NCI-H2029 treated with DMSO at 0.1 percent for 48 hours (cell line): ENCODE measurements around the gene ATP8B1.

ENCODE experiments used
- DNase-seq: peaks from one replicate; lab custom pipeline; 2025; lab: John Stamatoyannopoulos, UW

The ATP8B1 gene

DNA sequence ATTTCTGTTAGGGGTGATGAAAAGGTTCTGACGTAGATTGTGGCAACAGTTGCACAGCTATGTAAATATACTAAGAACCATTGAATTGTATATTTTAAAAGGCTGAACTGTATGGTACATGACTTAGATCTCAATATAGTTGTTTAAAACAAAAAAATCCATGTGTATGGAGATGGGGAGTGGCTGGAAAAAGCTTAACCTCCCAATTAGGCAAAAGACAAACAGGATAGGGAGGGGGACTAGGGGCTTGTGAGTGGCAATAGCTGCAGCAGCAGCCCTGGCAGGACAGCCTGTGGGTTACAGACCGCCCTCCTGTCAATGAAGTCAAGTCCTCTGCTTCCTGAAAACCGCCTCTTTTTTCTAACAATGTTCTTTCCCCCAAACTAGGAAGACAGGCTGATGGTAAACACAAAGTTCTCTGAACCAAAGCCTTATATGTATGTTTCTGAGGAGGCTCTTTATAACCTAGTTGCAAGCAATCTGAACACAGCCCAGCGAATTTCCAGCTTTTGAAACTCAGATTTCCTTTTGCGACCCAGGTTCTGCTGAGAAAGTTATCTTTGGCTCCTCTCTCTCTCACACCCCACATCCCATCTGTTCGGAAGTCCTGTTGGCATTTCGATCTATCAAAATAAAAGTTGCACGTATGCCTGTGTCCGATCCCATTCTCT, 10.3 kb downstream of the ATP8B1 start:
- peak; percentile 71 for DNase-seq

DNA sequence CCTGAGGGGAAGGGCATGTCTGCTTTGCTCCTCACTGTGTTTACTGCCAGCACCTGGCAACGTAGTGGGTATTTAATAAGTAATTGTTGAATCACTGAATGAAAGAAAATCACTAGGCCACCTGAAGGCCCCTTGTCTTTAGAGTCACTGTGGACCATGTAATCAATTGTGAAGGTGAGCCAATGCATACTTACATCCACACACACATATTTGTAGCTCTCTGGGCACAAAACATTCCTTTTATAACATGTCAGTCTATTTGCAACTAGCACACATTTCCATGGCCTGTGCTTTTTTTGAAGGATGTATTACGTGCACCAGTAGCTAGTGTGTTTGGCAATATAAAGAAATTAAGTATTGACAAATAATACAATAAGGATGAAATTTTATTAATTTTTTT, 11.2 kb downstream of the ATP8B1 start:
- DNase-seq, result no peak

DNA sequence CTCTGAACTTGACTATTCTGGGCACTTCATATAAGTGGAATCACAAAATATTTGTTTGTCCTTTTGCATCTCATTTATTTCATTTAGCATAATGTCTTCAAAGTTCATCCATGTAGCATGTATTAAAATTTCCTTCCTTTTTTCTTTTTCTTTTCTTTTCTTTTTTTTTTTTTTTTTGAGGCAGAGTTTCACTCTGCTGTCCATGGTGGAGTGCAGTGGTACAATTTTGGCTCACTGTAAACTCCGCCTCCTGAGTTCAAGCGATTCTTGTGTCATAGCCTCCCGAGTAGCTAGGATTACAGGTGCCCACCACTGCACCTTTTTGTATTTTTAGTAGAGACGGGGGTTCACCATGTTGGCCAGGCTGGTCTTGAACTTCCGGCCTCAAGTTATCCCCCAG, 11.9 kb downstream of the ATP8B1 start:
- DNase-seq, result no peak

- DNase-seq, result no peak
These were observed 12.8 kb downstream of the ATP8B1 start for GRCh38 chr18:57790316-57790715.

GRCh38 chr18:57789759-57790158, 13.4 kb downstream of the ATP8B1 start:
- no peak for DNase-seq

DNA sequence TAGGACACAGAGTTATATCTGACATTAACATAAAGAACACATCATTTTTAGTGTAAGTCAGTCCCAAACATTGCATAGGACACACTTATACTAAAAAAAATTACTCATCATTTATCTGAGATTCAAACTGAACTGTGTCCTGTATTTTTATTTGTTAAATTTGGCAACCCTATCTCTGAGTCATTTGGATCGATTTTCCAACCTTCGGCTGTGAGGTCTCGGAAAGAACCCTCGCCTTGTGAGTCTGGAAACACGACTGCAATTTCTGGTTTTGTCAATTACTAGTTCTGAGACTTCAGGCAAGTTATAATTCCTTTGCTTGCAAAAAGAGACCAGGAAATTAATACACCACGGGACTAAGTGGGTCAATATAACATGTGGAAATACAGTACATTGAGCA, 14.0 kb downstream of the ATP8B1 start:
- DNase-seq, result no peak

- DNase-seq, result no peak
These were observed 15.9 kb downstream of the ATP8B1 start for GRCh38 chr18:57787068-57787685.

DNA sequence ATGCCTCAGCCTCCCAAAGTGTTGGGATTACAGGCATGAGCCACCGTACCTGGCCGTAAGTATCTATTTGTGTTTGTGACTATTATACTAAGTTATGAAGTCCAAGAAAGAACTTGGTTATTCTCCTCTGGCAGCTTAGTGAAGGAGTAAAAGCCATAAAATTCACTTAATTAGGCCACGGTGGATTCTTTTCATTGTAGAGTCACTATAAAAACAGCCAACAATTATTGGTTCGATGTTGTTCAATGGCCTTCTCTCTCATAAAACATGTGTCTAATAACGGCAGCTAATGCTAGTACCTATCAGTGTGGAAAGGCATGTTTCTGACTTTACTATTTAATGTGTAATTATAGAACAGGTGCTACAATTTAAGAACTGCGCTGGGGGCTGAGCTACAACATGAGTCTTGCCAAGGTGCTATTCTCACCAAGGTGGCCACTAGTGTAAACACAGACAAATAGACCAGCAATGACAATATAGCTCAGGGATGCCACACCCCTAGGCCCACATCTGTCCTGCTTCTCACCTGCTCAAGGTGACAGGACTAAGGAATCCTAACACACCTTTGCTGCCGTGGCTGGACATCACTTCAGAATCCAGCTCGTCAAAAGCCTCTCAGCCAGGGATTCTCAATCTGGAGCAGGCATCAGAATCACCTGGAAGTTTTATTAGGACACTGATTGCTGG, 17.2 kb downstream of the ATP8B1 start:
- peak; percentile 52 for DNase-seq

- no peak for DNase-seq
These were observed 18.4 kb downstream of the ATP8B1 start for GRCh38 chr18:57784801-57785114.

DNA sequence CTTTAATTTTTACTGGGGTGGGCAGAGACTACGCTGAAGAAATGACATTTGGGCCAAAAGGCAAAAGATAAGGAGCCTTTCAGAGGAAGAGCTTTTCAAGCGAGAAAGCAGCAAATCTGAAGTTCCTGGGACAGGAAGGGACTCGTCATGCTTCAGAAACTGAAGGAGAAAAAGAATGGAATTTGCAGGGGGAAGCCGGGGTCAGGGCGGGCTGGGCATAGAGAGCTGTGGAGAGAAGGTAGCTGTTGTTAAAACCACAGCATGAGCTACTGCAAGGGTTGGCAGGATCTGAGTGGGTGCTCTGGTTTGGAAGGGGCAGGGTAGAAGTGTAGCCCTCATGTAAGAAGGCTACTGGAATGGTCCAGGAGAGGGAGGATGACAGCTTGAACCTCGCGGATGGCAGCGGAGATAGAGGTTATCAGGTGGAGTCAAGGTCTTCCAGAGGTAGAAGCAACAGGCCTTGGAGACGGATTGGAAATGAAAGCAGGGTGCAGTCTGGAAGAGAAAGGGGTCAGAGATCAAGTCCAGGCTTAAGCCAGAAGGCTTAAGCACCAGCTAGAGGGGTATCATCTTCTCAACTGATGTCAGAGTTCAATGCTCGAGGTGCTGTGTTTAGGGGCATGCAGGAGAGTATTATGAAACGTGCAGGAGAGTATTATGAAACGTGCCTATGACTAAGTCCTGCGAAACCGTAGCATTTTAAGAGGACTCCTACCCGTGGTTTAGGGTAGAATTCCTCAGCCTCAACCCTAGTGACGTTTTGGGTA, 18.9 kb downstream of the ATP8B1 start:
- DNase-seq, result no peak

- no peak for DNase-seq
These were observed 21.1 kb downstream of the ATP8B1 start for GRCh38 chr18:57782049-57782448.

GRCh38 chr18:57780706-57781347, 22.3 kb downstream of the ATP8B1 start:
- DNase-seq, result no peak

DNA sequence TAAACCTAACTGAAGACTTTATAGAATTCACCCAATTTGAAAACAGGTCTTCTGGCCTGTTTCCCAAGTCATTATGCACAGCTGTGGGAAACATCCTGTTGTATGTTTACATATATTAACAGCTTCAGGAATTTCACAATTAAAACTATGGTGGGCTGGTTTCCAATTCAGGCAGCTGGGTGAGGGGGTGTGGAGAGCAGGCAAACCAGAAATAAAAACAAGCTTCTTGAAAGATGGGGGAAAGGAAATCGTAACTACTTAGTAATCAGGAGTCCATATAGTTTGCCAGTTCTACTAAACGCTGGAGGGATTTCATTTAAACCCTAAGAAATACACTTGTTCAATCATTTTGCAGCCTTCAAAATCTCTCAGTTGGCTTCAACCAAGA, 22.8 kb downstream of the ATP8B1 start:
- no peak for DNase-seq

DNA sequence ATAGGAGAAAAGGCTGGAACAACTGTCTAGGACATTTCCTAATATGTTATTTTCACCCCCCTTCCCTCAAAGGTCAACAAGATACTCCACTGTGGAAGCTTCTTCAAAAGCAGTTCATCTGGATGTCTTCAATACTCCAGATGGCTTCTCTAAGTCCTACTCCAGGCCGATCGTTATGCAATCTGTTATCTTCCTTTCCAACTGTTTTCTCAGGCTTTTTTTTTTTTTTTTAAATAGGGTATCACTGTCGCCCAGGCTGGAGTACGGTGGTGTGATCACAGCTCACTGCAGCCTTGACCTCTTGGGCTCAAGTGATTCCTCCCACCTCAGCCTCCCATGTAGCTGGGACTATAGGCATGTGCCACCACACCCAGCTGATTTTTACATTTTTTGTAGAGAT, 26.3 kb downstream of the ATP8B1 start:
- DNase-seq, result no peak

DNA sequence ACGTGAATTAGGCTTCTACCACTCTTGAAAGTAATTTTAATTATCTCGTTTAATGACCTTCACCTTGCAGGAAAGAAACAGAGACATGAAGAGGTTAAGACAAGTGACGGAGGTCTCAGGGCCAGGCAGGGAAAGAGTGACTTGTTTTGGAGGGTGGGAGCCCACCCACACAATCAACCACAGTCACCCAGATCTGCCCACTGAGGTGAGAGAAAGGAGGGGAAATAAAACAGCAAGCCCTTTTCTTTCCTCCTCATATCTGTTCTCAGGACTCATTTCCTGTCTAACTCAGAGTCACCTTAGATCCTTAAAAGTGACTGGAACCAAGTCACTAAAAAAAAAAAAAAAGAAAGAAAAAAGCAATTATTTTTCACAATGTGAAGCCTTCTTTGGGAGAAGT, 26.8 kb downstream of the ATP8B1 start:
- DNase-seq, result no peak

- DNase-seq, result no peak
These were observed 27.2 kb downstream of the ATP8B1 start for GRCh38 chr18:57775937-57776336.

DNA sequence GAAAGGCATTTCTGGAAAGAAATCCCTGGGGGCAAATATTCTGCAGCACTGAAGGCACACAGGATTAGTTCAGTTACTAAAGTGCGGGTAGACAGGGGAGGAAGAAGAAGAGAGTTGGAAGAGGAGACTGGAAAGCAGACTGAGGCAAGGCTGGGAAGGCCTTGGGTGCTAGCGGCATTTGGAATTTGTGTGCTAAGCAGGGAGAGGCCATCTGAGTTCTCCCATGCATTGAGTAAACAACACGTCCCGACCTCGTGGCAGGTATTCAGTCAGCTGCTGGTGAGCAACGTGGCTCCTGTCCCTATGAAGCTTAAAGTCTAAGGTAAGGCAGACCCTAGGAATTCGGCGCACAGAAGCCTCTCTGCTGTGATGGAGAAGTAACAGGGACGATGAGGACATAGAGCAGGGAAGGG, 30.7 kb downstream of the ATP8B1 start:
- no peak for DNase-seq

DNA sequence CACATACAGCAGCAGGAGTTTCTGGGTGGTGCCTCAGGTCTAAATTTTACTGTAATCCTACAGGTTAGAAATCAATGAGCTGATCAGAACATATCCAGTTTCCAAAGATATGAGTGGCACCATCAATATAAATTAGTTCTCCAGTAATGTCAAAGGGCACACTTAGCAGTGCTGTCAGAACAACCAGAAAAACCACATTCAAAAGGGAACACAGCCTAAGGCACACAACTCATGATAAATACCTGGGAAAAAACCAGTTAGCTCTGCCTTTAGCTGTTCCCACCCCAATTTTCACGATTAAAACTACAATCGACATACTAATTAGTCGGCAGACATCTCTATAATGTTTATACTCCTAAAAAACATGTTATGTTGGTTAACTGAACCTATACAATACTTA, 31.5 kb downstream of the ATP8B1 start:
- DNase-seq, result no peak

- DNase-seq, result no peak
These were observed 31.9 kb downstream of the ATP8B1 start for GRCh38 chr18:57771193-57771592.

- peak; percentile 68 for DNase-seq
These were observed 34.4 kb downstream of the ATP8B1 start for GRCh38 chr18:57768537-57769326.

DNA sequence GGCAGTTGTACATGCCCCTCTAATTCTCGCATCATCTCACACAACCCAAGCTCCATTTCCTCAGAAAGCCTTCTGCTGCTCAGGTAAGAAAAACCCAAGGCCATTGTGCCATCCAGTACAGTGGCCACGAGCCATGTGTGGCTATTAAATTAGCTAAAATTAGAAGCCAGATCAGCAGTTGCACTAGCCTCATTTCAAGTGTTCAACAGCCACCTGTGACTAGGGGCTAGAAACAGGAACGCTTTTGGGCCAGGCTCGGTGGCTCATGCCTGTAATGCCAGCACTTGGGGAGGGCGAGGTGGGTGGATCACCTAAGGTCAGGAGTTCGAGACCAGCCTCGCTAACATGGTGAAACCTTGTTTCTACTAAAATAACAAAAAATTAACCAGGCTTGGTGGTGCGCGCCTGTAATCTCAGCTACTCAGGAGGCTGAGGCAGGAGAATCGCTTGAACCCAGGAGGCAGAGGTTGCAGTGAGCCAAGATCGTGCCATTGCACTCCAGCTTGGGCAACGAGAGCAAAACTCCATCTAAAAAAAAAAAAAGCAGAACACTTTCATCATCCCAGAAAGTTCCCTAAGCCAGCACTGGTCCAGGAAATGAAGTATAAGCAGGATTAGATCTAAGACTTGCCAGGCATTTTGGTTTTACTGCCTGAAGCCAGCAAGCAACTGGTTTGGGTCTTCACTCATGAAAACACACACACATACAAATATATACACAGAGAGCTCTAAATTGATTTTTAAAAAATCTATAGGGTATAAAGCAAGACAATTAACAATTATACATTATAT, 35.7 kb downstream of the ATP8B1 start:
- DNase-seq, result no peak
